SK-N-SH treated with all-trans-retinoic acid at 6 μM for 48 hours (cell line): ENCODE measurements around the gene PLAGL2.

Experiments
- ATAC-seq: fragments of 200-7000 bp; cut with Tn5 transposase; 3 replicates; pipeline ENCODE4 v1.9.1; 2020; ENCODE audit warnings: mild to moderate bottlenecking, moderate library complexity
- ARNTL ChIP-seq: fragments of 450-650 bp; formaldehyde crosslinking; IDR thresholded peaks from 2 replicates; pipeline ENCODE4 v1.5.0; 2020; ENCODE audit warnings: low read depth, mild to moderate bottlenecking, moderate library complexity, borderline replicate concordance
- BACH2 ChIP-seq: fragments of 250-450 bp; sonication (Bioruptor Pico); IDR thresholded peaks from 2 replicates; pipeline ENCODE4 v1.9.0; 2021; ENCODE audit warnings: mild to moderate bottlenecking, borderline replicate concordance
- CREB5 ChIP-seq: fragments of 250-450 bp; sonication (Bioruptor Pico); IDR thresholded peaks from 2 replicates; pipeline ENCODE4 v1.5.1; 2020; ENCODE audit warnings: low read depth, mild to moderate bottlenecking, moderate library complexity
- CSDC2 ChIP-seq: fragments of 250-450 bp; sonication (Bioruptor Pico); IDR thresholded peaks from 2 replicates; pipeline ENCODE4 v1.5.0; 2020; ENCODE audit warnings: mild to moderate bottlenecking, moderate library complexity
- ESRRG ChIP-seq: fragments of 250-450 bp; sonication (Bioruptor Pico); IDR thresholded peaks from 2 replicates; pipeline ENCODE4 v1.6.1; 2021; ENCODE audit warnings: mild to moderate bottlenecking
- GLIS3 ChIP-seq: fragments of 250-450 bp; sonication (Bioruptor Pico); IDR thresholded peaks from 2 replicates; pipeline ENCODE4 v1.5.0; 2020; ENCODE audit warnings: mild to moderate bottlenecking, moderate library complexity
- ISL1 ChIP-seq: fragments of 250-450 bp; sonication (Bioruptor Pico); IDR thresholded peaks from 2 replicates; pipeline ENCODE4 v2.1.2; 2022; ENCODE audit warnings: mild to moderate bottlenecking, moderate library complexity
- OSR1 ChIP-seq: fragments of 250-450 bp; sonication (Bioruptor Pico); IDR thresholded peaks from 2 replicates; pipeline ENCODE4 v1.8.0; 2022; ENCODE audit warnings: moderate library complexity, mild to moderate bottlenecking, inconsistent platforms
- PATZ1 ChIP-seq: fragments of 250-450 bp; sonication (Bioruptor Pico); IDR thresholded peaks from 2 replicates; pipeline ENCODE4 v1.8.0; 2020; ENCODE audit warnings: mild to moderate bottlenecking, moderate library complexity, borderline replicate concordance
- POU6F1 ChIP-seq: fragments of 250-450 bp; sonication (Bioruptor Pico); IDR thresholded peaks from 2 replicates; pipeline ENCODE4 v1.8.0; 2021; ENCODE audit warnings: low read depth, mild to moderate bottlenecking, moderate library complexity, borderline replicate concordance
- PPARA ChIP-seq: fragments of 250-450 bp; sonication (Bioruptor Pico); IDR thresholded peaks from 2 replicates; pipeline ENCODE4 v1.5.0; 2020; ENCODE audit warnings: mild to moderate bottlenecking, borderline replicate concordance
- RARB ChIP-seq: fragments of 250-450 bp; sonication (Bioruptor Pico); IDR thresholded peaks from 2 replicates; pipeline ENCODE4 v1.8.0; 2021; ENCODE audit warnings: mild to moderate bottlenecking, moderate library complexity
- SNAI2 ChIP-seq: fragments of 250-450 bp; sonication (Bioruptor Pico); IDR thresholded peaks from 2 replicates; pipeline ENCODE4 v1.5.0; 2020; ENCODE audit warnings: mild to moderate bottlenecking, moderate library complexity
- TCF4 ChIP-seq: fragments of 250-450 bp; sonication (Bioruptor Pico); IDR thresholded peaks from 2 replicates; pipeline ENCODE4 v1.8.0; 2021; ENCODE audit warnings: mild to moderate bottlenecking, moderate library complexity, borderline replicate concordance
- TOX ChIP-seq: fragments of 250-450 bp; sonication (Bioruptor Pico); IDR thresholded peaks from 2 replicates; pipeline ENCODE4 v1.8.0; 2021; ENCODE audit warnings: mild to moderate bottlenecking, moderate library complexity, borderline replicate concordance
- ZC3H10 ChIP-seq: fragments of 250-450 bp; sonication (Bioruptor Pico); IDR thresholded peaks from 2 replicates; pipeline ENCODE4 v1.5.1; 2021; ENCODE audit warnings: mild to moderate bottlenecking, moderate library complexity
- ZFP3 ChIP-seq: fragments of 250-450 bp; sonication (Bioruptor Pico); IDR thresholded peaks from 2 replicates; pipeline ENCODE4 v1.5.0; 2020; ENCODE audit warnings: mild to moderate bottlenecking, moderate library complexity
- ZFP30 ChIP-seq: fragments of 450-650 bp; formaldehyde crosslinking; IDR thresholded peaks from 2 replicates; pipeline ENCODE4 v1.5.0; 2022; ENCODE audit warnings: mild to moderate bottlenecking, moderate library complexity
- ZNF565 ChIP-seq: fragments of 450-650 bp; formaldehyde crosslinking; conservative IDR thresholded peaks from 2 replicates; pipeline ENCODE4 v1.5.0; 2020; ENCODE audit warnings: low read depth, mild to moderate bottlenecking, moderate library complexity
- ZNF70 ChIP-seq: fragments of 450-650 bp; formaldehyde crosslinking; IDR thresholded peaks from 2 replicates; pipeline ENCODE4 v1.5.0; 2020; ENCODE audit warnings: mild to moderate bottlenecking, moderate library complexity
- ZNF8 ChIP-seq: fragments of 450-650 bp; formaldehyde crosslinking; IDR thresholded peaks from 2 replicates; pipeline ENCODE4 v1.5.0; 2020; ENCODE audit warnings: mild to moderate bottlenecking, moderate library complexity
- TF ChIP-seq, protein P1 (sequence below): fragments of 250-450 bp; sonication (Bioruptor Pico); IDR thresholded peaks from 2 replicates; pipeline ENCODE4 v1.5.0; 2020; ENCODE audit warnings: mild to moderate bottlenecking, moderate library complexity

The PLAGL2 gene

DNA sequence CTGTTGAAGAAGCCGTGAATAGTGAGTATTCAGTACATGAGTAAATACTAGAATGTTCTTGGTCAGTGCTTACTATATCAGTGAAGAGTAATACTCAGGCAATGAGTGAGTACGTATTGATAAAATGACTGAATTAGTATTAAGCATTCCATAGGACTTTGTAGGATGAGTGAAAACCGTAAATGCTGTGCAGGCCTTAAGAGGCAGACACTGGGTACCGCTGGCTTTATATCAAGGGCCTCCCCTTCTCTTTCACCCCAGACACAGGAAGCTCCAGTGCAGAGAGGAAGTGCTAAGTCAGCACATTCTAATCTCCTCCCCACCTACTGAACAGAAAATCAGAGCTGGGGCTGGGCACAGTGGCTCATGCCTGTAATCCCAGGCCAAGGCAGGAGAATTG is 24.3 kb upstream of the PLAGL2 start:
- TF ChIP-seq POU6F1 (CRISPR knock-in tag) (no peak), ZC3H10 (CRISPR knock-in tag) (no peak), ZFP3 (CRISPR knock-in tag) (no peak), PPARA (CRISPR knock-in tag) (no peak), PATZ1 (CRISPR knock-in tag) (no peak), SNAI2 (CRISPR knock-in tag) (no peak), OSR1 (CRISPR knock-in tag) (no peak), ZFP30 (CRISPR knock-in tag) (no peak), TCF4 (no peak), CSDC2 (CRISPR knock-in tag) (no peak), BACH2 (CRISPR knock-in tag) (no peak), ISL1 (no peak), CREB5 (no peak), RARB (CRISPR knock-in tag) (no peak), ARNTL (no peak), ZNF565 (no peak), ESRRG (CRISPR knock-in tag) (no peak)
- TF ChIP-seq, protein P1, sequence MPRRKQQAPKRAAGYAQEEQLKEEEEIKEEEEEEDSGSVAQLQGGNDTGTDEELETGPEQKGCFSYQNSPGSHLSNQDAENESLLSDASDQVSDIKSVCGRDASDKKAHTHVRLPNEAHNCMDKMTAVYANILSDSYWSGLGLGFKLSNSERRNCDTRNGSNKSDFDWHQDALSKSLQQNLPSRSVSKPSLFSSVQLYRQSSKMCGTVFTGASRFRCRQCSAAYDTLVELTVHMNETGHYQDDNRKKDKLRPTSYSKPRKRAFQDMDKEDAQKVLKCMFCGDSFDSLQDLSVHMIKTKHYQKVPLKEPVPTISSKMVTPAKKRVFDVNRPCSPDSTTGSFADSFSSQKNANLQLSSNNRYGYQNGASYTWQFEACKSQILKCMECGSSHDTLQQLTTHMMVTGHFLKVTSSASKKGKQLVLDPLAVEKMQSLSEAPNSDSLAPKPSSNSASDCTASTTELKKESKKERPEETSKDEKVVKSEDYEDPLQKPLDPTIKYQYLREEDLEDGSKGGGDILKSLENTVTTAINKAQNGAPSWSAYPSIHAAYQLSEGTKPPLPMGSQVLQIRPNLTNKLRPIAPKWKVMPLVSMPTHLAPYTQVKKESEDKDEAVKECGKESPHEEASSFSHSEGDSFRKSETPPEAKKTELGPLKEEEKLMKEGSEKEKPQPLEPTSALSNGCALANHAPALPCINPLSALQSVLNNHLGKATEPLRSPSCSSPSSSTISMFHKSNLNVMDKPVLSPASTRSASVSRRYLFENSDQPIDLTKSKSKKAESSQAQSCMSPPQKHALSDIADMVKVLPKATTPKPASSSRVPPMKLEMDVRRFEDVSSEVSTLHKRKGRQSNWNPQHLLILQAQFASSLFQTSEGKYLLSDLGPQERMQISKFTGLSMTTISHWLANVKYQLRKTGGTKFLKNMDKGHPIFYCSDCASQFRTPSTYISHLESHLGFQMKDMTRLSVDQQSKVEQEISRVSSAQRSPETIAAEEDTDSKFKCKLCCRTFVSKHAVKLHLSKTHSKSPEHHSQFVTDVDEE (CRISPR knock-in tag), result no peak
- no peak for ATAC-seq

DNA sequence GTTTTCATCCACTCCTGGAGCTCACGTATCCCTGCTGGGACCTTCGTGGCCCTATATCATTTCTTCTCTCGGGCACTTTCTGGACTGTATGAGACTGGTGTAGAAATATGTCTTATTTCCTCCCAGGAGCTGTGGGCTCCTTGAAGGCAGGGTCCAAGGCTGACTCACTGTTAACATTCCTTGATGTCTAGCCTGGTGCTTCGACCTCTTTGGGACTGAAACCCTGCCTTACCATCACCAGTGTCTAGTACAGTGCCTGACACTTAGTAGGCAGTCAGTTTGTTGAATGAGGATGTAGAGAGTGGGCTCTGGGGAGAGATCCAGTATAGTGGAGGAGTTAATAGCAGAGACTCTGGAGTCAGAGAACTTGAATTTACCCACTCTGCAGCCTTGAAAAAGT is 23.7 kb upstream of the PLAGL2 start:
- TF ChIP-seq ZNF8 (CRISPR knock-in tag) (no peak), ZFP30 (CRISPR knock-in tag) (no peak), ESRRG (CRISPR knock-in tag) (no peak), RARB (CRISPR knock-in tag) (no peak), ARNTL (no peak), BACH2 (CRISPR knock-in tag) (no peak), SNAI2 (CRISPR knock-in tag) (no peak), TOX (no peak), PPARA (CRISPR knock-in tag) (no peak), POU6F1 (CRISPR knock-in tag) (no peak), ZC3H10 (CRISPR knock-in tag) (no peak), CREB5 (no peak), ZNF70 (no peak), ZNF565 (no peak), GLIS3 (CRISPR knock-in tag) (no peak)

More for the DNA sequence above, 23.7 kb upstream of the PLAGL2 start:
- no peak for ATAC-seq
